G401 (cell line): ENCODE measurements around the gene B3GLCT. TPM values are rescaled to one million over a fixed set of nuclear protein-coding genes. Genes with fewer than 3 reads are reported as not detected.
A peak's percentile ranks its signal among the peaks of the same experiment; 100 is the strongest.
"Not testable (repeated sequence)": the region's sequence is repeated elsewhere in the genome, so short reads cannot be mapped to it uniquely, and the experiment has no call there.

Experiments used
- DNase-seq: peaks from one replicate; pipeline ENCODE4 v3.0.0-alpha.2; 2015; ENCODE audit warnings: low spot score
- in situ Hi-C: cut with HindIII; loops from 2 replicates; pipeline ENCODE4 v1.10.0; 2016; ENCODE audit warnings: low sequenced_read_pairs, mixed read lengths
- total RNA-seq: library from RNA; depleted of rRNA; stranded (reverse); fragments of >200 nt; shearing (Covaris generic); gene quantifications from 2 replicates; pipeline ENCODE4 v1.2.3, GENCODE V29; 2014

B3GLCT gene
- total RNA-seq, 1 experiment from 2014 or later: 10.9 TPM

DNA sequence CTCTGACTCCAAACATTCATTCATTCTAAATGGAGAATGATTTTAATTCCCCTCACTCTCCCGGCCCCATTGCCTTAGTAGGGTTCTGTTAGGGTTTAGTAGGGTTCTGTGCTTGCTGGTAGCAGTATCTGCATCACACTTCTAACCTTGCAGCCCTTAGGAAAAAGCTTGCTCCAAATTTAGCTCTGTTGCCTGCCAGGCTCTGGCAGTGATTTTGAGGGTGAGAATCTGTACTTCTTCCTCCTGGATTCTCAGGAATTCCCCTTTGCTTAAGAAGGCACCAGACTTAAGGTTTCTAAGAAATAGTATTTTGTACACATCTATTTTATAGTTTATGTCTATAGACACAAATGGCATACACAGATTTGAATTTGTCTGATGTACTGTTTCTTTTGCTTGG lies 14.7 kb downstream of the B3GLCT start:
- DNase-seq: no peak
- in situ Hi-C loops: no loop called here

DNA sequence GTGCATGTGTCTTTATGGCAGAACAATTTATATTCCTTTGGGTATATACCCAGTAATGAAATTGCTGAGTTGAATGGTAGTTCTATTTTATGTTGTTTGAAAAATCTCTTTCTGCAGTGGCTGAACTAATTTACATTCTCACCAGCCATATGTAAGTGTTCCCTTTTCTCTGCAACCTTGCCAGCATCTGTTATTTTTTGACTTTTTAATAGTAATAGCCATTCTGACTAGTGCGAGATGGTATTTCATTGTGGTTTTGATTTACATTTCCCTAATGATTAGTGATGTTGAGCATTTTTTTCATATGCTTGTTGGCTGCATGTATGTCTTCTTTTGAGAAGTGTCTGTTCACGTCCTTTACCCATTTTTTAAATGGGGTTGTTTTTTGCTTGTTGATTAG lies 17.1 kb downstream of the B3GLCT start:
- DNase-seq, in situ Hi-C loops: not testable (repeated sequence)

DNA sequence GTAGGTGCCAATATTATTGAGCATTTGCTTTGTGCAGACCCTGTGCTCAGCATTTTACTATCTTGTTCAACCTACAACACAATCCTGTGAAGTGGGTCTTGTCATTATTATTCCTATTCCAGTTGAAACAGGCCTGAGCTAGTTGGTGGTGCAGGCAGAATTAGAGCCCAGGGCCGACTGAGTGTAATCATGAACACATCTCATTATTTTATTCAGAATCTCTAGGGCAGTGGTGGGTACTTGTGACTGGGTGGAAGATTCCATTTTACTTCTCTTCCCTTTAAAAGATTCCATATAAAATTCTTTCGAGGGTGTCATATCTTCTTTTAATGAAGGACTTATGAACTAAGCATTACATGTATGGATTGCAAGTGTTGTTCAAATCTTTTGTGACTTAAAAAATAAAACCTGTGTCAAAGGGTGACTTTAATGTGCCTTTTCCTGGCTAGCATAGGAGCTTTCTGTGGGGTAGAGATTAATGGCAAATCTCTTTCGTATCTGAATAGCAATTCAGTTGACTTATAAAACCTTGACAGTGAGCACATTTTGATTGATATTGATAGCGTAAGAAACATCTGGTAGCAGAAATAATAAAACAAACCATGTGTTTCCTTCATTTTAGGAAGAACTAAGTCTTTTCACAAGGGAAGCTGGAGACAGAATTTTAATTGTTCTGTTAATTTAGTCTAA lies 20.3 kb downstream of the B3GLCT start:
- no peak for DNase-seq
- in situ Hi-C loops: no loop called here

DNA sequence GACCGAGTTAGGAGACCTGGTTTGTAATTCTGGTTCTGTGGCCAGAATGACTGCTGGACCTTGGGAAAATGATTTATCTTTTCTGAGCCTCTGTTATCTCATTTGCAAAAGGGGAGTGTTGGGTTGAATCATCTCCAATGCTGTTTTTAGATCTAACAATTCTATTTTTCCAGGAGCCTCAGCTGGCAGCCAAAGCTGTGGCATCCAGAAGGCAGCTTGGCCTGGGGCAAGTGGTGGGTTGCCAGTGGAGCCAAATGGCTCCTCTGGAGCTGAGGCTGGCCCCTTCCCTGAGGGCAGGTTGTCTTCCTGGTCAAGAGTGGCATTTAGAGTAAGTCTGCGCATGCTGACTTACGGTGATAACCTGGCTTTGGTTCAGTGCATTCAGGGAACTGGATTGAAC lies 21.3 kb downstream of the B3GLCT start:
- in situ Hi-C loops: no loop called here
- no peak for DNase-seq

DNA sequence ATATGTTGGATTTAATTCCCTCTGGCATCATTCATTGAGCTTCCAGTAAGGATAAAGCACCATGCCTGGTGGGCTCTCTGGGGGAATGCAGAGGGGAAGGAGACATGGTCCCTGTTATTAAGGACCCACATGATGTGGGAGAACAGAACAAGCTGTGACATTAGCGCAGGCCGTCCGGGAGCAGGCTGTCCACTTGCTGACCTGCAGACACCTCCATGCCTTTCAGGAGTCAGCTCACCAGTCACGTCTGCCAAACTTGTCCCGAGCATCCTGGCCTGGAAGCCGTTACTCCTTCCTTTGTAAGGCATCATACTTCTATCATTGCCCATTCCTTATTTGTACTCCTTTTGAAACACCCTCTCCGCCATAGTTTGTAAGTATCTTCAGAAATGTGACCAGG lies 23.4 kb downstream of the B3GLCT start:
- DNase-seq: no peak
- in situ Hi-C loops: no loop called here

DNA sequence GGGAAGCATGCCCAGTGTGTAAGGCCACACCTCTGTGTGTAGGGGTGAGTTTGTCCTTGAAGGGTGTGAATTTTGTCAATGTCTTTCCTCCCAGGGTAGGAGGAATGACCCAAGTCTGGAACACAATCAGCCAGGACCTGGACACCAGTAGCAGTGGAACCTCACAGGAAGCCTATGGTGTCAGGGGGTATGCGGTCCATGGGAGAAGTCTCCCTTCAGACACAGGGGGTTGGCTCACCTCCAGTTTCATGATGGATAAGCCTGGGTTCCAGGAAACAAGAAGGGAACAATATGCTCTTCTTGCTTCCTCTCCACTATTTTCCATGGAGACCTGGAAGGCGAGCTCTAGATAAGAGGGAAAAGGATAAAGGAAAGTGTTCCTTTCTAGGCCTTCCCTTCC lies 23.9 kb downstream of the B3GLCT start:
- in situ Hi-C loops: no loop called here
- DNase-seq: no peak

DNA sequence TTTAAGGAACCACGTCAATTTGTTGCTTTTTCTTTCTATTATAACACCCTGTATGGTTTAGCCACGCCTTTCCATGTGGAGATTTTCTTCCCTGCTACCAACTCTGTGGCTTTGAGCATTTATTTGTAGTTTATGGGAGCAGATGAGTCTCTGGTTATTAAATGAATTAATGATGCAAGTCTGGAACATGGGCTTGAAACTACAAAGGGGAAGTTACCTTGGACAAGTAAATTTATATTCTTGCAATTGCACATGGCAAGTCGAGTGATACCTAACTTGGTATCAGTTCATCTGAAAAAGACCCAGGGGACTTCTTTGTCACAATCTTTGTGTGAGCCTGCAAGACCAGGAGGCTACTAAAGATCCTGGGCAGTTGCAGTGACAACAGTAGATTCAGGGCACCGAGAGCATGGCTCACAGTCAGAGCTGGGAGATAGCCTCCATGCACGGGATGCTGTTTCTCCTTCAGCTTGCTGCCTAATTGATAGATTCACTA lies 24.4 kb downstream of the B3GLCT start:
- in situ Hi-C loops: no loop called here
- DNase-seq: no peak

DNA sequence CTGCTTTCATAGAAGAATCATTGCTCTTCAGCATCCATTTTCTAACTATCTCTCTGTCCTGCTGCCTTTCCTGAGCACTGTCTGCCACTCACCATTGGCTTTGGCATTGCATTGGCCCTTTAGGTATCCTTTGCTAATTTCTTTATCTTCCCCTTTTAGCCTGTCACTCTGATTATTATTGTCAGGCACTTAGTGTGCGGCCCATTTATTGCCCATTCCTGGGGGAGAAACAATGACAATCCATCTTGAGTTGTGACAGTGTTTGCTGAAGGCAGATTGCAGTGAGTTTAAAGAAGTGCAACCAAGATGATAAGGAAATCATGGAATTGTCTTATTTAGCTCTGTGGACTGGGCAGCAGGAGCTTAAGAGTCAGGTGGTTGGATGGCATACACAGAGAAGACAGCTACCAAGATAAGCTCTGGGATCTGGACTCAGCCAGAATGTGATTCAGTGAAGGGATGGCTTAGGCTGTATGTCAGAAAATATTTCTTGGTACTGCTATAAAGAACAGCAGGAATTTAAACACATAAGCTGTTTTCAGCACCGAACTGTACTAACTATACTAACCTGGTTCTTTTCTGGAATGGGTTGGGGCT lies 25.3 kb downstream of the B3GLCT start:
- no peak for DNase-seq
- in situ Hi-C loops: no loop called here

DNA sequence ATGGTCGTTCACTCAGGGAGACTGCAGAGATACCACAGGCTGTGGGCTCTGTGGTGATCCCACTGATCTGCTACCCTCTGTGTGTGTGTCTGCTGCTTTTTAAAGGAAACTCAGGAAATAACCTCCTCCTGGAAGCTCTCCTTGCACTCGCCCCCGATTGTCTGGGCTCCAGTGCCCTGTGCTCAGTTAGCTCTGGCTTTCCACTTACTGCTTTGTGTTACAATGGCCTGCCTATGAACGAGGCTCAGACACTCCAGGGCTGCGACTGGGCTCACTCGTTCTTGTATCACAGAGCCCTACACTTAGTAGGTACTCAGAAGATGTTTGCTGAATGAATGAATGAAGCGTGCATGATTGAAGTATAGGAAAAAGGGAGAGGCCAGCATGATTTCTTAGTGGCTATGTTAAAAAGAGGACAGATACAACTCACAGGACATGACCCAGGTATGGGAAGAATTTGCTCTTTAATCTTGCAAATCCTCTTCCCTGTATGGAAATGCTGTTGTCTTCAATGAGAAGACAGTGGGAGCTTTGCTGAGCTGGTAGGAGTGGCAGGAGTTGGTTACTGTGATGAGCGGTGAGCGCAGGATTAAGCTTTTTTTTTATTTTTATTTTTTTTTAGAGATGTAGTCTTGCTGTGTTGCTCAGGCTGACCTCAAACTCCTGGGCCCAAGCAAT lies 26.4 kb downstream of the B3GLCT start:
- in situ Hi-C loops: no loop called here
- DNase-seq: no peak

DNA sequence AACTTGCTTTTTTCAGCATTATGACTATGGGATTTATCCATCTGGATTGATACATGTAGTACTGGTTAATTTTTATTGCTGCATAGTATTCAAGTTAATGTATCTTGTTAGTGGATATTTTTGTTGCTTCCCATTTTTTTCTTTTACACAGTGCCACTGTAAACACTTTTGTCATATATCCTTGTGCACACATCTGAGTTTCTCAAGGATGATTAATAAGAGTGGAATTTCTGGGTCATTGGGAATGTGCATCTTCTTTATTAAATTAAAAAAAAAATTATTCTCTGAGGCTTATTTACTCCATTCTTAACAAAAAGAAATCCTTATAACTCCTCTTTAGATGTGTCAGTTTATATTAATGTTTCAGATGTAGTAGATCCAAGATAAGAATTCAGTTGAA lies 27.3 kb downstream of the B3GLCT start:
- in situ Hi-C loops: no loop called here
- DNase-seq: no peak

DNA sequence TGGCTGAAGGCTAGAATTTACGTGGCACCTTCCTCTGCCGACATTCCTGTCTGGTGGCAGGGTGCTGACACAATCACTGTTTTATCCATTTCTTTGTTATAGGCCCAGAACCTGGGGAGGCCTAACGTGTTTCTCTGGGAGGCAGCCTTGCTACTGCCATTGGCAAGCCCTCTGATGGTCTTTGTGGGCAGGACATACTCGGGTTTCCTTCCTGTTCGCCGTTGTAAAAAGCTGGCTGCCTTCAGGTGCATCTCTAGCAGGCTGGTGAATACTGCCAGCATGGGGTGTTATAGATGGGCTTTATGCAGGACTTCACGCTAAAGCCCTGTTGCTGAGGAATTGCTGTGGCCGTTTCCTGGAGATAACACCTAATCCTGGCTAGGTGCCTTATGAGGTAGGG lies 28.1 kb downstream of the B3GLCT start:
- DNase-seq: no peak
- in situ Hi-C loops: no loop called here

DNA sequence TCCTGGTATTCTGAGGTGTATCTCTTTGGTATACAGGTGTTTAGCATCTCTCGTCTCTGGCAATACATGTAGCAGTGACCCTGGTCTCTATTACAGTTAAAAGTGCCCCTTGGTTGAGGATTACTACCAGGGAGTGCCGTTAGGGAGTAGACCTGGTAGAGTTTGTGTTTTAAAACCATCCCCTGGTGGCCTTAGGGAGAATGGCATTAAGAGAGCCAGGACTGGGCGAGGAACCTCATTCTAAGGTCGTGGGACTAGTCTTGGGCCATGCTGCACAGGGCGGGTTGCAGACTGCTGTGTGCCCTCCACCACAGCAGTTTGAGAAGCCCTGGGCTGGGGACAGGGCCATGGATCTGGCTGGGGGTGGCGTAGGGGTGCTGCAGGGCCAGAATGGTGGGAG lies 35.0 kb downstream of the B3GLCT start:
- no peak for DNase-seq
- in situ Hi-C loops: no loop called here

DNA sequence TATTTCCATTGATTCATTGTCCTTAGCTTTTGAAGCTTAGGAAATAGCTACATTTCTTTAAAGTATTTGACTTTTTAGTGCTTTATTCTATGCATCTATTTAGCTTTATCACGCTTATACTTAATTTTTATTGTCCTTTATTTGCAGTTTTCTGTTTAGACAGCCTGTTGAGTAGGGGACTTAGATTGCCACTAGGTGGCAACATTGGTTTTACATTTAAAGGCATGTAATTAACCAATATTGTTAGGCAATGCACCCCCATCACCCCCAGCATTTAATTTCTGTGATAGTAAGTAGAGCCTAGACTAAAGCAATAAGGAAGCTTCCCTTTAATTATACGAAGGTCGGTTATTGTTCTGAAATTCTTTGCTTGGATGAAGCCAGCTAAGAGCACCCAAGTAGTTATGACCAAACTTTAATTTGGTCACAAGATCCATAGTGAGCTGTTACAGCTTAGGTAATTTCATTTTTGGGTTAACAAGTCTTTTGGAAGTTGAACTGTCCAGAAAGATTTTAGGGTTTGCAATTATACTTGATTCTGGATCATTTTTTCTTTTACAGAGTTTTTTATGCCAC lies 36.5 kb downstream of the B3GLCT start:
- DNase-seq: peak; percentile 15
- in situ Hi-C loops: no loop called here

DNA sequence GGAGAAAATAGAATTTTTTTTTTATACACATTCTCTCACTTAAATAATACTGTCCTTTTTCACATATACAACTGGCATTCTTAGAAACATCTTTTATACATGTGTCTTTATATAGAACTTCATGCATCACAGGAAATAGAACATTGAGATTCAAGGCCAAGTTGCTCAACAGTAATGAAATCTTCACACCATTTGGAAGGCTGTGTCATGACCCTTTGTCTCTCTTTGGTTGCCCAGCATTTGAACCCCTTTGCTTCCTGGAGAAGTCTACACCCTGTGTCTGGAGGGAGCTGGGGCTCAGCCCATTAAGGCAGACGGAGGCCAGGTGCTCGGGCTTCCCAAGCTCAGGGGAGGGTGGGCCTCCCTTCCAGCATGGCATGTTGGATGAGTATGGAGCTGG lies 41.1 kb downstream of the B3GLCT start:
- DNase-seq: no peak
- in situ Hi-C loops: no loop called here

DNA sequence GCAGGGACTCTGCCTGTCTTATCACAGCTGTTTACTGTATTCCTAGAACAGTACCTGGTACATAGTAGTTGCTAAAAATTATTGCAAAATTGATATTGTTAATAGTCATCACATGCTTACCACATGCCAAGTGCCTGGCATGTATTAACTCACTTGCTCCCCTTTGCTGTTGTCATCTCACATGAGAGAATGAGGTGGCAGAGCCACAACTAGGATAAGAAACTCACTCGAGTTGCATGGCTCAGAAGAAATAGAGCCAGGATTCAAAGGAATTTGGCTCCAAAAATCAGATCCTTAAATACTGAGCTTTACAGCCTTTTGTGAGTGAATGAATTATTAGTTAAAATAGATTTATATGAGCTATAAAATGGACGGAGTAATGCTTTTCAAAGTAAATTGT lies 42.6 kb downstream of the B3GLCT start:
- DNase-seq: no peak
- in situ Hi-C loops: no loop called here

DNA sequence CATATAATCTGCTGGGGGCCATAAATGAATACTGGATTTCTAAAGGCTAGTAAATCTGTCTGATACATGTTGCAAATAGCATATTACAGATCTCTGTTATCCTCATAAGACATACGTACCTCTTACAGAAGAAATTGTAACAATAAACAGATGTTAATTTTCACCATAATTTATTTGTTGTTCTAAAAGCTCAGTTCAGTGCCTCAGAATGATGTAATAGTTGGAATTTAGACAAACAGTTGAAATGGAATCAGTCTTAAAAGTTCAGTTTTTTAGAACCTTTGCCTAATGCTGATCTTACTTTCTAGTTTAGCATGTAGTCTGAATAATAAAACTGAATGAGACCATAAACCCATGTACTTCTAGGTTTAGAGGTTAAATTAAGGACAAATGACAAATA lies 43.1 kb downstream of the B3GLCT start:
- in situ Hi-C loops: no loop called here
- no peak for DNase-seq

DNA sequence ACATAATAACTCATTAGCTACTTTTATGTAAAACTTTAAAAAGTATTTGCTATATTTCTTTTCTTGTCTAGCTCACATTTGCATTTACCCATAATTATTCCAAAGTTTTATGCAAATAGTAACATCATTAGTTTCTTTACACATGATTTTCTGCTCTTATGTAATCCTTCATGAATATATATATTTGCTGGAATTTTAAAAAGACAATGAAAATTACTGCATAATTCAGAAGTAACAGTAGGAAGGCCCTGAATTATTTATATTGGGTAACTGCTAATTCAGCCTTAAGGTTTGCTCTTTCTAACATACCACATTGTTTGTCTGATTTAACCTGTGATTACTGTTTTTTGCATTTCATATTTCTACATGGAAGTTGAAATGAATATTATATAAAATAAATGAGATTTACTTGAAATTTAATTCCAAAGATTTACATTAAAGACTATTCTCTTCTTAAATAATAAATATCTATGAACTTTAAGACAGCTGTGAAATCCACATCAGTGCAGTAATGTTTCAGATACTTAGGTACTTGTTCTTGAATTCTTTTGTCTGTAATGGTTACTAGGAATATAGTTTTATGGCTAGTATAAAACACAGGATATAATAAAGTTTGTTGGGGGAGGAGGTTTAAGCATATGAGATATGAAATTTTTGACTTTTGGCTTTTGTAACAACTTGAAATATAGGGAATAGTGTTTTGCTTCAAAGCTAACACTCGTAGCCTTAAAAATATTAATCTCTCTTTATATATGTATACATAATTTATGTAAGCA lies 46.0 kb downstream of the B3GLCT start:
- in situ Hi-C loops: no loop called here
- no peak for DNase-seq

DNA sequence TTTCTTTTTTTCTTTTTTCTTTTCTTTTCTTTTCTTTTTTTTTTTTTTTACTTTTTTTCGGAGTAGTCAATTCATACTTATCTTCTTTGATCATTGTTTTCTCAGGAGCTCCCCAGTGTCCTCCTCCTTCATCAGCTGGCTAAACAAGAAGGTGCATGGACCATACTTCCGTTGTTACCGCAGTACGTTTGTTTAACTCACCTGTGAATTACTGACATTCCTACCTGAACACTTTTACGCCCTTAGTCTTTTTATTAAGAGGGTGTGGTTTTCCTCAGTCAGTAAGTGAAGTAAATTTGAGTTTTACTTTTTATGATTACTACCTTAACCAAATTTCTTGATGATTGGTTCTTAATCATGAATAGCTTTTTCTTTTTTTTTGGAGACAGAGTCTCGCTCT lies 47.1 kb downstream of the B3GLCT start:
- in situ Hi-C loops: no loop called here
- DNase-seq: no peak

DNA sequence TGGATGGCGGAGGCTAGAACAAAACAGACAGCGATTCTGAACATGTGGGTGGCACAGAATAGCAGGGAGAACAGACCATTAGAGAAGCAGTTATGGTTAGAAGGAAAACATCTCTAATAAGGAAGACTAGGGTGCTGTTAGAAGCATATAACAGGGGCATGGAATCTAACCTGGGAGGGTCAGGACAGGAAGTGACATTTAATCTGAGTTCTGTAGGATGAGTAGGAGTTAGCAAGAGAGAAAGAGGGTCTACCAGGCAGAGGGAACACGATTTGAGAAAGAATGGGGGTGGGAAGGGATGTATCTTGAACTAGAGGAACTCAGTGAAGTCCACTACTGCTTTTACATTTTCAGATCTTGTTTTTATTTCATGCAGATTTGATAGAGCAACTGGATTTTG lies 48.6 kb downstream of the B3GLCT start:
- DNase-seq: no peak
- in situ Hi-C loops: no loop called here
